ENCODE measurements around the gene AFDN.
A peak's percentile ranks its signal among the peaks of the same experiment; 100 is the strongest.

The AFDN gene

GRCh38 chr6:167819576-167819975 lies 7.1 kb upstream of the AFDN start:
- DNase-seq (no peak), ATAC-seq (no peak)

- ATAC-seq: no peak
- DNase-seq: no peak
These were observed 6.0 kb upstream of the AFDN start for GRCh38 chr6:167820681-167821080.

GRCh38 chr6:167824591-167825331 lies 1.9 kb upstream of the AFDN start:
- ATAC-seq: no peak
- DNase-seq: no peak

GRCh38 chr6:167825332-167826229 lies 1.1 kb upstream of the AFDN start:
- DNase-seq: peak; percentile 24

GRCh38 chr6:167826230-167826895 lies 348 bp upstream of the AFDN start:
- peak; percentile 89 for ATAC-seq

More at GRCh38 chr6:167825332-167826229, 1.1 kb upstream of the AFDN start:
- ATAC-seq: no peak

GRCh38 chr6:167827583-167828324 lies 1.0 kb downstream of the AFDN start:
- ATAC-seq (peak; percentile 16), DNase-seq (peak; percentile 33)

More at GRCh38 chr6:167826230-167826895, 348 bp upstream of the AFDN start:
- DNase-seq: peak; percentile 66

GRCh38 chr6:167828325-167828956 lies 1.7 kb downstream of the AFDN start:
- no peak for ATAC-seq
- DNase-seq: no peak

GRCh38 chr6:167829513-167829912 lies 2.8 kb downstream of the AFDN start:
- DNase-seq: no peak
- ATAC-seq: no peak

- DNase-seq (no peak), ATAC-seq (no peak)
These were observed 4.6 kb downstream of the AFDN start for GRCh38 chr6:167831281-167831828.

- DNase-seq (no peak), ATAC-seq (no peak)
These were observed 6.0 kb downstream of the AFDN start for GRCh38 chr6:167832497-167833395.

GRCh38 chr6:167833396-167833763 lies 6.7 kb downstream of the AFDN start:
- ATAC-seq (no peak), DNase-seq (no peak)

- DNase-seq (no peak), ATAC-seq (no peak)
These were observed 8.5 kb downstream of the AFDN start for GRCh38 chr6:167835260-167835659.

- DNase-seq (no peak), ATAC-seq (no peak)
These were observed 10.0 kb downstream of the AFDN start for GRCh38 chr6:167836721-167837120.

GRCh38 chr6:167838207-167838748 lies 11.6 kb downstream of the AFDN start:
- DNase-seq (no peak), ATAC-seq (no peak)

- no peak for ATAC-seq
These were observed 12.6 kb downstream of the AFDN start for GRCh38 chr6:167839343-167839742.

GRCh38 chr6:167839755-167840154 lies 13.0 kb downstream of the AFDN start:
- ATAC-seq (no peak), DNase-seq (no peak)

More at GRCh38 chr6:167839343-167839742, 12.6 kb downstream of the AFDN start:
- DNase-seq: no peak

GRCh38 chr6:167840160-167840525 lies 13.4 kb downstream of the AFDN start:
- no peak for ATAC-seq
- no peak for DNase-seq

GRCh38 chr6:167840526-167841179 lies 13.9 kb downstream of the AFDN start:
- ATAC-seq: no peak
- no peak for DNase-seq

- ATAC-seq: no peak
These were observed 15.3 kb downstream of the AFDN start for GRCh38 chr6:167841981-167842380.

More at GRCh38 chr6:167841981-167842380, 15.3 kb downstream of the AFDN start:
- DNase-seq: no peak
